Adrenal gland (tissue), 12 donors: ENCODE results near the gene TMBIM6. TPM values are rescaled to one million over a fixed set of nuclear protein-coding genes. Genes with fewer than 3 reads are reported as not detected.

ENCODE experiments used
- DNase-seq, 7 donors: peaks; one replicate each; pipeline ENCODE4 v3.0.0-alpha.2; 2019 to 2020
- H3K27ac ChIP-seq, 5 donors: fragments of 200-600 bp; sonication (generic) in 4 of 5; 1 replicate in 3 of 5; 2 replicates in 2 of 5; pipeline versions ENCODE4 v1.5.1 to v1.8.0; 2016 to 2020; ENCODE audit warnings: mild to moderate bottlenecking in 1 of 5
- H3K27me3 ChIP-seq: fragments of 200-600 bp; 2 replicates; pipeline ENCODE4 v1.8.0; 2021
- H3K36me3 ChIP-seq, 2 donors: fragments of 200-600 bp; replicated peaks in 1 of 2; 1 replicate in 1 of 2; 2 replicates in 1 of 2; pipeline versions ENCODE4 v1.5.1 to v1.8.0; 2018 to 2022
- H3K4me1 ChIP-seq, 2 donors: fragments of 200-600 bp; replicated peaks in 1 of 2; 1 replicate in 1 of 2; 2 replicates in 1 of 2; pipeline versions ENCODE4 v1.5.1 to v1.8.0; 2018 to 2021
- H3K4me3 ChIP-seq, 4 donors: fragments of 200-600 bp; sonication (generic) in 3 of 4; one replicate each; pipeline ENCODE4 v1.5.1; 2016 to 2018
- H3K9me3 ChIP-seq, 3 donors: fragments of 200-600 bp; sonication (generic) in 1 of 3; replicated peaks in 1 of 3; 1 replicate in 2 of 3; 2 replicates in 1 of 3; pipeline versions ENCODE4 v1.5.1 to v1.8.0; 2016 to 2021
- CTCF ChIP-seq, 6 experiments: fragments of 450-650 bp in 4 of 6; fragments of 200-600 bp in 2 of 6; sonication (generic) in 1 of 6; IDR thresholded peaks; 1 replicate in 5 of 6; 2 replicates in 1 of 6; pipeline versions ENCODE4 v1.5.1 to v1.8.0; 2016 to 2021; ENCODE audit warnings: antibody characterized with exemption in 6 of 6, mild to moderate bottlenecking in 2 of 6, moderate library complexity in 1 of 6
- POLR2A ChIP-seq, 2 donors: fragments of 450-650 bp; IDR thresholded peaks; one replicate each; pipeline ENCODE4 v1.6.1; 2017; ENCODE audit warnings: antibody characterized with exemption in 2 of 2, mild to moderate bottlenecking in 2 of 2, moderate library complexity in 1 of 2
- WGBS, 4 donors: extraction: QIAGEN DNeasy Blood & Tissue Kit in 2 of 4; methylation state at CpG; one replicate each; pipeline versions ENCODE4 v1.1.5 to v1.1.7; 2013 to 2017; 5-methylcytosine and 5-hydroxymethylcytosine counted together
- intact Hi-C, 2 donors: fragments of 100-400 bp; cut with DNase I; formaldehyde crosslinking; loops; one replicate each; pipeline versions ENCODE4 v1.14.1 to v1.15.0; 2022 to 2023
- polyA plus RNA-seq, 3 donors: library from polyadenylated mRNA; stranded (reverse); fragments of 200-250 nt in 2 of 3; fragments of 350-450 nt in 1 of 3; fragmentation: Illumina TruSeq in 1 of 3; extraction: RNeasy Lipid Tissue Mini Kit (QIAGEN cat#74804) in 1 of 3; gene quantifications; one replicate each; pipeline ENCODE4 v1.2.3, GENCODE V29; 2013 to 2014
- total RNA-seq, 9 donors: library from RNA; depleted of rRNA in 4 of 9; stranded (reverse); fragments of >200 nt in 4 of 9; fragments of 120-200 nt in 1 of 9; fragmentation: NEBNext Ultra II Directional in 1 of 9; extraction: Animal tissue kit (Norgen Biotek cat#: 25700) in 1 of 9; gene quantifications; one replicate each; pipeline versions ENCODE4 v1.1.0 to v1.2.4, GENCODE V29; 2013 to 2023
- donor health status: healthy with polysubstance abuse.
- donor health status: Bipolar disorder and iron deficiency.
- donor health status: DM: yes; HTN: yes; CAD: no.
- donor health status: DM: no; HTN: no; CAD: no.
- donor health status: DM: no; HTN: no; CAD: no.
- donor health status: DM: yes; HTN: yes; CAD: no.

The TMBIM6 gene
- total and polyA plus RNA-seq, 12 donors, result 134 to 874 (median 718) TPM

- 79 to 89% (median 82%) methylated on average over 4 of the region's 4 CpGs for WGBS, 4 donors
- intact Hi-C loops, result no loop called here
- peak in 1 of 7 donors; percentile 41 for DNase-seq
These were observed 43.5 kb downstream of the TMBIM6 start for GRCh38 chr12:49784756-49785409.

GRCh38 chr12:49787672-49788071, 46.3 kb downstream of the TMBIM6 start:
- 89 to 97% (median 92%) methylated on average over 2 of the region's 2 CpGs for WGBS, 4 donors
- Histone ChIP-seq H3K27me3 (no peaks in the 10 kb centered on the region), H3K36me3 (peaks cover 0 to 17% of the 10 kb centered on the region in 2 donors), H3K4me3 (no peak overlapping the region), H3K4me1 (peaks cover 6 to 22% of the 10 kb centered on the region in 2 donors), H3K9me3 (no peaks in the 10 kb centered on the region), H3K27ac (no peak overlapping the region)
- TF ChIP-seq POLR2A (IDR thresholded peaks at IDR 0.05) (no peak), CTCF (IDR thresholded peaks at IDR 0.05) (no peak)
- intact Hi-C loops, result no loop called here
- DNase-seq, result no peak

More at GRCh38 chr12:49784756-49785409, 43.5 kb downstream of the TMBIM6 start:
- peaks cover 6 to 22% of the 10 kb centered on the region in 2 donors for H3K4me1 ChIP-seq
- peak overlapping the region in 2 of 5 donors; percentile 46 to 65 for H3K27ac ChIP-seq
- no peaks in the 10 kb centered on the region for H3K9me3 ChIP-seq
- TF ChIP-seq CTCF (IDR thresholded peaks at IDR 0.05) (no peak), POLR2A (IDR thresholded peaks at IDR 0.05) (no peak)
- no peaks in the 10 kb centered on the region for H3K27me3 ChIP-seq
- no peak overlapping the region for H3K4me3 ChIP-seq
- peaks cover 0 to 4% of the 10 kb centered on the region in 2 donors for H3K36me3 ChIP-seq

GRCh38 chr12:49789992-49790391, 48.6 kb downstream of the TMBIM6 start:
- H3K4me1 ChIP-seq, result peaks cover under 1 to 3% of the 10 kb centered on the region in 2 donors
- no peaks in the 10 kb centered on the region for H3K27me3 ChIP-seq
- no peak for DNase-seq
- no peak overlapping the region for H3K4me3 ChIP-seq
- WGBS, 4 donors, result 78 to 100% (median 88%) methylated on average over 3 of the region's 3 CpGs
- intact Hi-C loops, result no loop called here
- peaks cover 0 to 34% of the 10 kb centered on the region in 2 donors for H3K36me3 ChIP-seq
- no peaks in the 10 kb centered on the region for H3K9me3 ChIP-seq
- no peak overlapping the region for H3K27ac ChIP-seq
- no peak for TF ChIP-seq POLR2A (IDR thresholded peaks at IDR 0.05)
- no peak for TF ChIP-seq CTCF (IDR thresholded peaks at IDR 0.05)

- Histone ChIP-seq H3K4me3 (no peak overlapping the region), H3K27me3 (no peaks in the 10 kb centered on the region), H3K9me3 (no peaks in the 10 kb centered on the region), H3K4me1 (no peaks in the 10 kb centered on the region), H3K36me3 (peaks cover 0 to 42% of the 10 kb centered on the region in 2 donors), H3K27ac (no peak overlapping the region)
- DNase-seq, result no peak
- TF ChIP-seq POLR2A (IDR thresholded peaks at IDR 0.05), result no peak
- TF ChIP-seq CTCF (IDR thresholded peaks at IDR 0.05), result no peak
- intact Hi-C loops, result no loop called here
- WGBS, 4 donors, result 76 to 87% (median 81%) methylated on average over 17 to 22 of the region's 22 CpGs
These were observed 49.6 kb downstream of the TMBIM6 start for GRCh38 chr12:49790741-49791555.
